Vagina (tissue), 2 donors: ENCODE measurements around the gene RNASEH2C. TPM values are rescaled to one million over a fixed set of nuclear protein-coding genes. Genes with fewer than 3 reads are reported as not detected.
"Not testable (repeated sequence)": the region's sequence is repeated elsewhere in the genome, so short reads cannot be mapped to it uniquely, and the experiment has no call there.

ENCODE experiments used
- DNase-seq, 2 donors: peaks; one replicate each; pipeline ENCODE4 v3.0.0-alpha.2; 2017; ENCODE audit errors: extremely low spot score in 2 of 2
- H3K27ac ChIP-seq: fragments of 200-600 bp; sonication (generic); one replicate; pipeline ENCODE4 v1.5.1; 2019
- H3K27me3 ChIP-seq: fragments of 200-600 bp; sonication (generic); one replicate; pipeline ENCODE4 v1.5.1; 2019
- H3K36me3 ChIP-seq, 2 donors: fragments of 200-600 bp; sonication (generic); one replicate each; pipeline ENCODE4 v1.5.1; 2017 to 2019
- H3K4me1 ChIP-seq: fragments of 200-600 bp; sonication (generic); one replicate; pipeline ENCODE4 v1.5.1; 2019
- H3K4me3 ChIP-seq, 2 donors: fragments of 200-600 bp; sonication (generic); 1 replicate in 1 of 2; 2 replicates in 1 of 2; pipeline ENCODE4 v1.5.1; 2016 to 2019
- H3K9me3 ChIP-seq: fragments of 200-600 bp; sonication (generic); one replicate; pipeline ENCODE4 v1.5.1; 2019
- CTCF ChIP-seq, 3 experiments: fragments of 450-650 bp in 2 of 3; fragments of 200-600 bp in 1 of 3; sonication (generic) in 1 of 3; IDR thresholded peaks; one replicate each; pipeline ENCODE4 v1.5.1; 2017 to 2019; ENCODE audit warnings: antibody characterized with exemption in 3 of 3, mild to moderate bottlenecking in 2 of 3, moderate library complexity in 2 of 3
- POLR2A ChIP-seq, 2 donors: fragments of 450-650 bp; IDR thresholded peaks; one replicate each; pipeline ENCODE4 v1.6.1; 2017; ENCODE audit warnings: antibody characterized with exemption in 2 of 2, mild to moderate bottlenecking in 2 of 2, moderate library complexity in 2 of 2
- POLR2AphosphoS5 ChIP-seq, 2 donors: sonication (generic); formaldehyde crosslinking; IDR thresholded peaks; one replicate each; pipeline ENCODE4 v1.9.0; 2017; ENCODE audit warnings: antibody characterized with exemption in 2 of 2, mild to moderate bottlenecking in 2 of 2, low read depth in 1 of 2; ENCODE audit not compliant: insufficient read depth in 1 of 2
- intact Hi-C: fragments of 100-400 bp; cut with DNase I; formaldehyde crosslinking; loops from one replicate; pipeline ENCODE4 v1.15.1; 2023
- total RNA-seq: library from RNA; depleted of rRNA; stranded (reverse); fragments of >200 nt; gene quantifications from one replicate; pipeline ENCODE4 v1.2.3, GENCODE V29; 2016

Gene RNASEH2C
- 66.8 TPM for total RNA-seq

GRCh38 chr11:65720211-65720934 lies at the start of gene RNASEH2C:
Gene RNASEH2C, minus strand, starts transcription at chr11:65720798. Its CDS starts 40 bp downstream, at chr11:65720758.
- TF ChIP-seq POLR2AphosphoS5 (IDR thresholded peaks at IDR 0.05; ENCODE audit: insufficient read depth in 1 of 2, low read depth in 1 of 2) (peak; percentile 77 to 93), POLR2A (IDR thresholded peaks at IDR 0.05) (peak in 1 of 2 donors; percentile 52), CTCF (IDR thresholded peaks at IDR 0.05) (no peak)
- Histone ChIP-seq H3K9me3 (no peaks in the 10 kb centered on the region), H3K36me3 (peaks cover 0 to 37% of the 10 kb centered on the region in 2 donors), H3K27ac (peak within 1 kb of the TSS; percentile 93), H3K27me3 (no peaks in the 10 kb centered on the region), H3K4me3 (peak within 1 kb of the TSS; percentile 63 to 68), H3K4me1 (peaks cover 25% of the 10 kb centered on the region)
- no peak for DNase-seq
- intact Hi-C loops: no loop called here

GRCh38 chr11:65767806-65768205 lies 47.2 kb upstream of the RNASEH2C start:
- intact Hi-C loops: not testable (repeated sequence)

GRCh38 chr11:65767406-65767805 lies 46.8 kb upstream of the RNASEH2C start:
- Histone ChIP-seq H3K4me1 (no peaks in the 10 kb centered on the region), H3K9me3 (no peaks in the 10 kb centered on the region), H3K4me3 (no peak overlapping the region), H3K27ac (no peak overlapping the region), H3K36me3 (no peaks in the 10 kb centered on the region), H3K27me3 (no peaks in the 10 kb centered on the region)
- TF ChIP-seq POLR2A (IDR thresholded peaks at IDR 0.05) (no peak), CTCF (IDR thresholded peaks at IDR 0.05) (no peak), POLR2AphosphoS5 (IDR thresholded peaks at IDR 0.05; ENCODE audit: insufficient read depth in 1 of 2, low read depth in 1 of 2) (no peak)
- no peak for DNase-seq
- intact Hi-C loops: no loop called here

More at GRCh38 chr11:65767806-65768205, 47.2 kb upstream of the RNASEH2C start:
- not testable (repeated sequence) for H3K27ac ChIP-seq, H3K9me3 ChIP-seq, H3K4me3 ChIP-seq, H3K36me3 ChIP-seq, H3K27me3 ChIP-seq, H3K4me1 ChIP-seq, DNase-seq

- Histone ChIP-seq H3K36me3 (no peaks in the 10 kb centered on the region), H3K27ac (no peak overlapping the region), H3K4me3 (no peak overlapping the region), H3K4me1 (no peaks in the 10 kb centered on the region), H3K27me3 (no peaks in the 10 kb centered on the region), H3K9me3 (no peaks in the 10 kb centered on the region)
- TF ChIP-seq POLR2AphosphoS5 (IDR thresholded peaks at IDR 0.05; ENCODE audit: insufficient read depth in 1 of 2, low read depth in 1 of 2) (no peak), POLR2A (IDR thresholded peaks at IDR 0.05) (no peak), CTCF (IDR thresholded peaks at IDR 0.05) (no peak)
- DNase-seq: no peak
- intact Hi-C loops: no loop called here
Observed at GRCh38 chr11:65766535-65766934, 45.9 kb upstream of the RNASEH2C start.

- no peaks in the 10 kb centered on the region for H3K9me3 ChIP-seq
- H3K27ac ChIP-seq: no peak overlapping the region
- TF ChIP-seq POLR2A (IDR thresholded peaks at IDR 0.05) (no peak), CTCF (IDR thresholded peaks at IDR 0.05) (no peak), POLR2AphosphoS5 (IDR thresholded peaks at IDR 0.05; ENCODE audit: insufficient read depth in 1 of 2, low read depth in 1 of 2) (no peak)
- H3K36me3 ChIP-seq: no peaks in the 10 kb centered on the region
- intact Hi-C loops: no loop called here
- DNase-seq: no peak
- H3K4me1 ChIP-seq: no peaks in the 10 kb centered on the region
- H3K4me3 ChIP-seq: no peak overlapping the region
- no peaks in the 10 kb centered on the region for H3K27me3 ChIP-seq
Observed at GRCh38 chr11:65764434-65764833, 43.8 kb upstream of the RNASEH2C start.

GRCh38 chr11:65762816-65763215 lies 42.2 kb upstream of the RNASEH2C start:
- H3K27ac ChIP-seq, H3K4me1 ChIP-seq, H3K4me3 ChIP-seq, H3K27me3 ChIP-seq, H3K9me3 ChIP-seq, DNase-seq, intact Hi-C loops, H3K36me3 ChIP-seq: not testable (repeated sequence)

GRCh38 chr11:65762169-65762568 lies 41.6 kb upstream of the RNASEH2C start:
- H3K4me3 ChIP-seq, H3K9me3 ChIP-seq, intact Hi-C loops, H3K36me3 ChIP-seq, H3K27ac ChIP-seq, DNase-seq, H3K4me1 ChIP-seq, H3K27me3 ChIP-seq: not testable (repeated sequence)
